AG04449 (cell line): ENCODE results near the gene FUT8.

ENCODE experiments used
- CTCF ChIA-PET: fragments of 350-600 bp; formaldehyde crosslinking; extraction: SDS; loops from one replicate; lab custom pipeline; 2021; ENCODE audit warnings: antibody characterized with exemption; lab: Yijun Ruan, JAX
- POLR2A ChIA-PET: fragments of 400-600, 350-600 bp; formaldehyde crosslinking; extraction: SDS; loops from one replicate; lab custom pipeline; 2020; ENCODE audit warnings: antibody characterized with exemption, inconsistent platforms; lab: Yijun Ruan, JAX
- DNase-seq: peaks from one replicate; pipeline ENCODE4 v3.0.0-alpha.2; 2010; ENCODE audit warnings: low read depth, low spot score
- H3K4me3 ChIP-seq: 2 replicates; pipeline ENCODE4 v1.5.1; 2011; ENCODE audit warnings: low read depth, mild to moderate bottlenecking, control low read depth, low read length
- TF ChIP-seq, protein P1 (sequence below): IDR thresholded peaks from one replicate; pipeline ENCODE4 v1.5.1; 2011; ENCODE audit warnings: mild to moderate bottlenecking, moderate library complexity, low read length, control low read depth, inconsistent platforms; ENCODE audit not compliant: insufficient read depth; ENCODE audit errors: missing control alignments

FUT8 gene

DNA sequence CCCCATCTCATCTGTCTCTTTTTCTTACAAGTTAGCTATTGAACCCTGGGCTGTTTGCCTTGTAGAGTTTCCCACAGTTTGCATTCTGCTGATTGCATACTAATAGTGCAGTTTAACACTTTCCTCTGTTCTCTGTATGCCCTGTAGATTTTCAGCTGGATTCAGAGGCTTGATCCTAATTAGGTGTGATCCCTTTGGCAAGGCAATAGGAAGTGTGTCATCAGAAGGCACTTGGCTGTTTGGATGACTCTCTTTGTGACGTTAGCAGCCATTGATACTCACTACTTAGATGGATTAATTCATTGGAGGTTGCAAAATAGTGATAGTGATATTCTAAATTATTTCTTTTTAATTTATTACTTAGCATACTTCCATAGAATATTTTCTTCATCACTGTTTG lies 33.6 kb downstream of the FUT8 start:
- TF ChIP-seq, protein P1, sequence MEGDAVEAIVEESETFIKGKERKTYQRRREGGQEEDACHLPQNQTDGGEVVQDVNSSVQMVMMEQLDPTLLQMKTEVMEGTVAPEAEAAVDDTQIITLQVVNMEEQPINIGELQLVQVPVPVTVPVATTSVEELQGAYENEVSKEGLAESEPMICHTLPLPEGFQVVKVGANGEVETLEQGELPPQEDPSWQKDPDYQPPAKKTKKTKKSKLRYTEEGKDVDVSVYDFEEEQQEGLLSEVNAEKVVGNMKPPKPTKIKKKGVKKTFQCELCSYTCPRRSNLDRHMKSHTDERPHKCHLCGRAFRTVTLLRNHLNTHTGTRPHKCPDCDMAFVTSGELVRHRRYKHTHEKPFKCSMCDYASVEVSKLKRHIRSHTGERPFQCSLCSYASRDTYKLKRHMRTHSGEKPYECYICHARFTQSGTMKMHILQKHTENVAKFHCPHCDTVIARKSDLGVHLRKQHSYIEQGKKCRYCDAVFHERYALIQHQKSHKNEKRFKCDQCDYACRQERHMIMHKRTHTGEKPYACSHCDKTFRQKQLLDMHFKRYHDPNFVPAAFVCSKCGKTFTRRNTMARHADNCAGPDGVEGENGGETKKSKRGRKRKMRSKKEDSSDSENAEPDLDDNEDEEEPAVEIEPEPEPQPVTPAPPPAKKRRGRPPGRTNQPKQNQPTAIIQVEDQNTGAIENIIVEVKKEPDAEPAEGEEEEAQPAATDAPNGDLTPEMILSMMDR: no peak
- no peak for DNase-seq
- ChIA-PET CTCF (interaction anchor here (0.6 to 2.9 kb wide), 6 partner anchors 9 to 378 kb away, joined by 3 to 9 read pairs (median 3); no protein-coding TSS in a partner anchor), POLR2A (no interaction called here)
- H3K4me3 ChIP-seq: no peak overlapping the region

DNA sequence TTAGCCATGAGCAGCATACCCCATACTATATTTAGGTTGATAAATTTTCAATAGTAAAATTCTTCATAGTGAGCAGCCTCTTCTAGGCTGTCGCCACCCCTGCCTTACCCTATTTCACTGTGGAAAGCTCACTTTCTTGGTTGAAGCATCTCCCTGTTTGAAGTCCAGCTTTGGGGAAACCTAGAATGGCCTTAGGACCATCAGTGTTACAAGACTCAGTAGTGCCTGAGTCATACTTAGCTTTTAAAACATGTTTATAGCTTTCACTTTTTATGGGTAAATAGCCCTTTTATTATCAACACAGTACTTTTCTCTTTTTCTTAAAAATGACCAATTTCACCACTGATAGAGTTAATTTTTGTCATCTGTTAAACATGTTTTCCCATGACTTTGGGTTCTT lies 37.1 kb downstream of the FUT8 start:
- H3K4me3 ChIP-seq: no peak overlapping the region
- CTCF ChIA-PET: no interaction called here
- no peak for DNase-seq
- POLR2A ChIA-PET: no interaction called here
- TF ChIP-seq, protein P1: no peak

DNA sequence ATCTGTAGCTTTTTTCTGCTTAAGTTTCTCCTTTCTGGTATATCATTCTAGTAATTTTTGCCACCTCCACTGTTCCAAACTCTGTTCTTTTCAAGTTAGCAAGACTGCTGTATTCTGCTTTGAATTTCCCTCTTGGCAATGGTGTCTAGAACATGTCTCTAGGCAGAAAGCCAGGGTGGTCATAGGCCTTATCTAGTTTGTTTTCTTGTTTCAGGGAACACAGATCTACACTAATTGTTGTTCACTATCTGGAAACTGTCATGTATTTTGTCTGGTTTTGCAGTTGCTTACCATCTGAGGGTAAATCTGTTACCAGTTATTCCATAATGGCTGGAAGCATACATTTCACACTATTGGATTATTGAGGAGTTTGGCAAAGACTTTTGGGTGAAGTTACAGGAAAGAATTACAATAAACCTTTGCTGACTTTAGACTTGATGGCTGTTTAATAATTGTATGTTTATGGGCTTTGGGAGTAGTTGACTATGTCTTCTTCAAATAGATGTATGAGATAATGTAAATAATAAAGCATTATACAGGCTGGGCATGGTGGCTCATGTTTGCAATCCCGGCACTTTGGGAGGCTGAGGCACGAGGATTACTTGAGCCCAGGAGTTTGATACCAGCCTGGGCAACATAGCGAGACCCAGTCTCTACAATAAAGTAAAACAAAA lies 41.4 kb downstream of the FUT8 start:
- TF ChIP-seq, protein P1: no peak
- CTCF ChIA-PET: interaction anchor here (1.4 kb wide), 1 partner anchor 39 kb away, joined by 4 read pairs; no protein-coding TSS in a partner anchor
- no peak for DNase-seq
- POLR2A ChIA-PET: no interaction called here
- H3K4me3 ChIP-seq: no peak overlapping the region

DNA sequence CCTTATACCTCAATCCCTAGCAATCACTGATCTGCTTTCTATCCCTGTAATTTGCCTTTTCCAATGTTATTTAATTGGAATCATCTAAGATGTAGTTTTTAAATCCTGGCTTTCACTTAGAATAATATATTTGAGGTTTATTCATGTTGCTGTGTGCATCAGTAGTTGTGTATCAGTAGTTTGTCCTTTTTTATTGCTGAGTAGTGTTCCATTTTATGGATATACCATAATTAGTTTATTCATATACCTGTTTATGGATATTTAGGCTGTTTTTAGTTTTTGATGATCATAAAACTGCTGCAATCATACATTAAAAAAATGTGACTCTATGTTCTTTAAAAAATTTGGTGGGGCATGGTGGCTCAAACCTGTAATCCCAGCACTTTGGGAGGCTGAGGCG lies 43.7 kb downstream of the FUT8 start:
- TF ChIP-seq, protein P1: no peak
- no peak overlapping the region for H3K4me3 ChIP-seq
- no peak for DNase-seq
- ChIA-PET POLR2A (no interaction called here), CTCF (interaction anchor here (0.9 to 1.5 kb wide), 2 partner anchors 9 to 10 kb away, joined by 3 read pairs; no protein-coding TSS in a partner anchor)

DNA sequence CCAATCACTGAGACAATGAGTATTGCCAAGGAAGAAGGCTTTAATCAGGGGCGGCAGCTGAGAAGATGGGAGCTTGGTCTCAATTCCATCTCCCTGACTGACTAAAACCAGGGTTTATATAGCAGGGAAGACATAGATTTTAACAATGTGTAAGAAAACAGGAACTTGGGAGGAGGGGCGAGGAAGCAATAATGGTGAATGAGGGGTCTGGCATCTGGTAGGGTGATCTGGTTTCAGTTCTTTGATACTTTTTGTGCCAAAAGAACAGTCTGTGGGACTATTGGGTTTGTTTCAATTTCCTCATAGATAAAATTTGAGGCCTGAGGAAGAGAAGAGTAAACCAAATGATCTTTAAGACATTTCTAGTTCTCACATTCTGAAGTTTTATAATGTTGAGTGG lies 49.2 kb downstream of the FUT8 start:
- ChIA-PET CTCF (interaction anchor here (3.4 kb wide), 1 partner anchor 14 kb away, joined by 9 read pairs; no protein-coding TSS in a partner anchor), POLR2A (no interaction called here)
- no peak overlapping the region for H3K4me3 ChIP-seq
- TF ChIP-seq, protein P1: no peak
- no peak for DNase-seq

DNA sequence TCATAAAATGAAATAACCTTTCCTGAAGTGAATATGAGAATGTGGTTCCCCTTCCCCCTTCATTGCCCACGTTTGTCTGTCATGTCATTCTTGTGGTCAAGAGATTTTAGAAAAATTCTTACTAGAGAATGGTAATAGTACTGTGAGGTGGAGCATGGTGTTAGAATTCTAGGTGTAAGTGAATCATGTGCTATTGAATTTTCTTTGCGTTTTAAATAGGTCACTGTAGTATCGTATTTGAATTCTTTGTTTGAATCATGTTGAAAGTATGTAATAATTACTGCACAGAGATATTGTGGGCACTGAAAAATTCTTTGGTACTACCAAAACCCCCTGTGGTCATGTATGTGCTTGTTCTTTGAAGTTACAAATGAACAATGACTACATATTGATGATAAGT lies 49.9 kb downstream of the FUT8 start:
- peak; percentile 49 for DNase-seq
- TF ChIP-seq, protein P1: no peak
- no peak overlapping the region for H3K4me3 ChIP-seq
- POLR2A ChIA-PET: no interaction called here
- CTCF ChIA-PET: interaction anchor here (3.4 kb wide), 1 partner anchor 15 kb away, joined by 9 read pairs; no protein-coding TSS in a partner anchor
